ENCODE measurements around the gene TNRC18. TPM values are rescaled to one million over a fixed set of nuclear protein-coding genes. Genes with fewer than 3 reads are reported as not detected.
"Not testable (repeated sequence)": the region's sequence is repeated elsewhere in the genome, so short reads cannot be mapped to it uniquely, and the experiment has no call there.

TNRC18 gene
- total RNA-seq, 2 donors from 2014 or later, result 93.0 to 103 TPM

- DNase-seq (ENCODE audit: low spot score), result no peak
- intact Hi-C loops (cut with DNase I), result loop anchor here in 1 of 2 donors (1.0 kb wide), 1 partner anchor 25 kb away; no protein-coding TSS in a partner anchor
Observed at GRCh38 chr7:5266191-5267028, 157.2 kb downstream of the TNRC18 start.

- intact Hi-C loops (cut with DNase I), result loop anchor here in 1 of 2 donors (1.0 kb wide), 1 partner anchor 24 kb away; no protein-coding TSS in a partner anchor
- no peak for DNase-seq (ENCODE audit: low spot score)
Observed at GRCh38 chr7:5265320-5266190, 158.1 kb downstream of the TNRC18 start.

GRCh38 chr7:5263066-5263465, 160.6 kb downstream of the TNRC18 start:
- not testable (repeated sequence) for DNase-seq (ENCODE audit: low spot score)
- intact Hi-C loops (cut with DNase I), result loop anchor here in 1 of 2 donors (1.0 kb wide), 1 partner anchor 27 kb away; no protein-coding TSS in a partner anchor

GRCh38 chr7:5260530-5261068, 163.0 kb downstream of the TNRC18 start:
- DNase-seq (ENCODE audit: low spot score); intact Hi-C loops (cut with DNase I): not testable (repeated sequence)

Other genes with a start within 250 kb of the TNRC18 start
- gene WIPI2, start 233.6 kb downstream of the TNRC18 start, total RNA-seq, result 10 to 100 TPM; 37.2 to 38.7 TPM
- gene SLC29A4, start 140.9 kb downstream of the TNRC18 start, total RNA-seq, result 1 to 10 TPM in 1 of 2 donors, under 1 TPM in 1; 0.90 to 1.4 TPM
- 1 to 10 TPM; 6.9 to 8.0 TPM for gene FBXL18, start 90.0 kb upstream of the TNRC18 start, total RNA-seq
- gene ACTB, start 106.8 kb upstream of the TNRC18 start, total RNA-seq, result over 10,000 TPM in 1 of 2 donors, 1,000 to 10,000 TPM in 1; 9,373 to 10,305 TPM
- gene FSCN1, start 169.0 kb upstream of the TNRC18 start, total RNA-seq, result 10 to 100 TPM; 40.4 to 63.0 TPM

Measured in posterior vena cava (tissue), 2 donors.